ENCODE results near the gene METTL9. TPM values are rescaled to one million over a fixed set of nuclear protein-coding genes. Genes with fewer than 3 reads are reported as not detected.
A peak's percentile ranks its signal among the peaks of the same experiment; 100 is the strongest.

The METTL9 gene
- total and polyA plus RNA-seq, 2 of the 13 experiments (the other 11 are each of a cell fraction or from before 2014, with no cell fraction given): 123 to 204 TPM

DNA sequence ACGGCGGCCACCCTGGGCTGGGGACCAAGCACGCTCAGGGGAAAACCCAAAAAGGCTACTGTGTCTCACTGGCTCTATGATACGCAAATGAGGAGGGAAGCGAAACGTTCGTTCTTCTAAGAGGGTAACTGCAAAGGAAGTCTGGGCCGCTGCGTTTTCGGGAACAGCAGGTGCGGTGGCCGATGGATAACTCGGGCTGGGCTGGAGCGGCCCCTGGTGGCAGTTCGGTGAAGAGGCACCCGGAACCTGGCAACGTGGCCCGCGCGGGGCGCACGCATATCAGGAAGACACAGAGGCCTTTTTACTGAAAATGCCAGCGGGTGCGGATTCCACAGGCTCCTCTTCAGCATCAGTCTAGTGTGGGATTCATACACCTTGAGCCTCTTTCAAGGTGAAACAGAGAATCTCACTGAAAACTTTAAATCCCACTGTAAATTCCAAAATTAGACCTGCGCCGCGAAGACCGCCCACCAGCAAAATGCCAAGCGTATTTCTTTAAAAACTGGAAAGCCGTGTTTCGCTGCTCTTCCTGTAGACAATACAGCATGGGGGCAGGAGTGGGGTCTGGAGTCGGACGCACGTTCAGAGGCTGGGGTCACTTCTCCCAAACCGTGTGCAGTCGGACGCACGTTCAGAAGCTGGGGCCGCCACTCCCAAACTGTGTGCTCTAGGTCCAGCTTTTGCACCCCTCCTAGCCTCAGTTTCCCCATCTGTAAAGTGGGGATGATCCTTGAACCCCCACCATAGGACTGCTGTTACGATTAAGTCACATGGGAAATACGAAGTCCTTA, 44.4 kb upstream of the METTL9 start (continued):
- TF ChIP-seq ZNF343 (CRISPR knock-in tag; IDR thresholded peaks at IDR 0.05) (peak; percentile 91; the same call in 1 of the 2 replicates), ZNF121 (CRISPR knock-in tag; IDR thresholded peaks at IDR 0.05) (peak; percentile 96), ZNF350 (CRISPR knock-in tag; IDR thresholded peaks at IDR 0.05; ENCODE audit: borderline replicate concordance, low read depth) (peak; percentile 93; the same call in 1 of the 2 replicates), GZF1 (CRISPR knock-in tag; IDR thresholded peaks at IDR 0.05) (no peak), ZBTB8A (CRISPR knock-in tag; IDR thresholded peaks at IDR 0.05; ENCODE audit: borderline replicate concordance, low read depth) (no peak), ZNF232 (CRISPR knock-in tag; IDR thresholded peaks at IDR 0.05; ENCODE audit: borderline replicate concordance) (peak; percentile 89), MATR3 (CRISPR knock-in tag; IDR thresholded peaks at IDR 0.05) (0 out of 2 replicates have a peak, but pooled peaks have one; percentile 75), ZSCAN25 (CRISPR knock-in tag; IDR thresholded peaks at IDR 0.05) (peak; percentile 93), DNMT3B (CRISPR knock-in tag; conservative IDR thresholded peaks at IDR 0.05) (peak; percentile 94; the same call in 1 of the 2 replicates), RAD21 (CRISPR knock-in tag; IDR thresholded peaks at IDR 0.05) (peak; percentile 100), KDM5B (CRISPR knock-in tag; IDR thresholded peaks at IDR 0.05; ENCODE audit: borderline replicate concordance) (peak; percentile 90; the same call in 1 of the 2 replicates), GTF3A (CRISPR knock-in tag; conservative IDR thresholded peaks at IDR 0.05) (peak; percentile 99), FOXC1 (CRISPR knock-in tag; IDR thresholded peaks at IDR 0.05; ENCODE audit: borderline replicate concordance) (peak; percentile 71), NR1H2 (CRISPR knock-in tag; IDR thresholded peaks at IDR 0.05; ENCODE audit: borderline replicate concordance, low read depth) (no peak), NR3C1 (CRISPR knock-in tag; IDR thresholded peaks at IDR 0.05) (no peak), ZMYM2 (CRISPR knock-in tag; IDR thresholded peaks at IDR 0.05) (peak; percentile 19; the same call in 1 of the 2 replicates), ZSCAN29 (CRISPR knock-in tag; conservative IDR thresholded peaks at IDR 0.05) (peak; percentile 87; the same call in 1 of the 2 replicates), FOXA3 (CRISPR knock-in tag; IDR thresholded peaks at IDR 0.05) (peak; percentile 54; the same call in 1 of the 2 replicates), JUN (CRISPR knock-in tag; IDR thresholded peaks at IDR 0.05) (no peak), ZNF605 (CRISPR knock-in tag; IDR thresholded peaks at IDR 0.05) (peak; percentile 91; the same call in 1 of the 2 replicates), TBX2 (CRISPR knock-in tag; IDR thresholded peaks at IDR 0.05; ENCODE audit: borderline replicate concordance) (peak; percentile 92), SATB2 (CRISPR knock-in tag; IDR thresholded peaks at IDR 0.05) (0 out of 2 replicates have a peak, but pooled peaks have one; percentile 76)
- TF ChIP-seq, protein P1, sequence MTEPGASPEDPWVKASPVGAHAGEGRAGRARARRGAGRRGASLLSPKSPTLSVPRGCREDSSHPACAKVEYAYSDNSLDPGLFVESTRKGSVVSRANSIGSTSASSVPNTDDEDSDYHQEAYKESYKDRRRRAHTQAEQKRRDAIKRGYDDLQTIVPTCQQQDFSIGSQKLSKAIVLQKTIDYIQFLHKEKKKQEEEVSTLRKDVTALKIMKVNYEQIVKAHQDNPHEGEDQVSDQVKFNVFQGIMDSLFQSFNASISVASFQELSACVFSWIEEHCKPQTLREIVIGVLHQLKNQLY (CRISPR knock-in tag; IDR thresholded peaks at IDR 0.05): no peak
- TF ChIP-seq, protein P2, sequence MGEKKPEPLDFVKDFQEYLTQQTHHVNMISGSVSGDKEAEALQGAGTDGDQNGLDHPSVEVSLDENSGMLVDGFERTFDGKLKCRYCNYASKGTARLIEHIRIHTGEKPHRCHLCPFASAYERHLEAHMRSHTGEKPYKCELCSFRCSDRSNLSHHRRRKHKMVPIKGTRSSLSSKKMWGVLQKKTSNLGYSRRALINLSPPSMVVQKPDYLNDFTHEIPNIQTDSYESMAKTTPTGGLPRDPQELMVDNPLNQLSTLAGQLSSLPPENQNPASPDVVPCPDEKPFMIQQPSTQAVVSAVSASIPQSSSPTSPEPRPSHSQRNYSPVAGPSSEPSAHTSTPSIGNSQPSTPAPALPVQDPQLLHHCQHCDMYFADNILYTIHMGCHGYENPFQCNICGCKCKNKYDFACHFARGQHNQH (CRISPR knock-in tag; IDR thresholded peaks at IDR 0.05): peak; percentile 95; the same call in 1 of the 2 replicates
- TF ChIP-seq, protein P3, sequence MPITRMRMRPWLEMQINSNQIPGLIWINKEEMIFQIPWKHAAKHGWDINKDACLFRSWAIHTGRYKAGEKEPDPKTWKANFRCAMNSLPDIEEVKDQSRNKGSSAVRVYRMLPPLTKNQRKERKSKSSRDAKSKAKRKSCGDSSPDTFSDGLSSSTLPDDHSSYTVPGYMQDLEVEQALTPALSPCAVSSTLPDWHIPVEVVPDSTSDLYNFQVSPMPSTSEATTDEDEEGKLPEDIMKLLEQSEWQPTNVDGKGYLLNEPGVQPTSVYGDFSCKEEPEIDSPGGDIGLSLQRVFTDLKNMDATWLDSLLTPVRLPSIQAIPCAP (CRISPR knock-in tag; IDR thresholded peaks at IDR 0.05; ENCODE audit: low read depth): peak; percentile 92; the same call in 1 of the 2 replicates
- TF ChIP-seq, protein P4, sequence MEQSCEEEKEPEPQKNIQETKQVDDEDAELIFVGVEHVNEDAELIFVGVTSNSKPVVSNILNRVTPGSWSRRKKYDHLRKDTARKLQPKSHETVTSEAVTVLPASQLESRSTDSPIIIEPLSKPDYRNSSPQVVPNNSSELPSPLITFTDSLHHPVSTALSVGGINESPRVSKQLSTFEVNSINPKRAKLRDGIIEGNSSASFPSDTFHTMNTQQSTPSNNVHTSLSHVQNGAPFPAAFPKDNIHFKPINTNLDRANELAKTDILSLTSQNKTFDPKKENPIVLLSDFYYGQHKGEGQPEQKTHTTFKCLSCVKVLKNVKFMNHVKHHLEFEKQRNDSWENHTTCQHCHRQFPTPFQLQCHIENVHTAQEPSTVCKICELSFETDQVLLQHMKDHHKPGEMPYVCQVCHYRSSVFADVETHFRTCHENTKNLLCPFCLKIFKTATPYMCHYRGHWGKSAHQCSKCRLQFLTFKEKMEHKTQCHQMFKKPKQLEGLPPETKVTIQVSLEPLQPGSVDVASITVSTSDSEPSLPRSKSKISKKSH (CRISPR knock-in tag; IDR thresholded peaks at IDR 0.05; ENCODE audit: borderline replicate concordance): peak; percentile 96

Measured in HepG2 (cell line).